Psoas muscle (tissue), 8 donors: Measurements from ENCODE around the gene OBSCN. TPM values are rescaled to one million over a fixed set of nuclear protein-coding genes. Genes with fewer than 3 reads are reported as not detected.
A peak's percentile ranks its signal among the peaks of the same experiment; 100 is the strongest.

Experiments used
- ATAC-seq, 4 donors: fragments of 200-7000 bp; cut with Tn5 transposase; one replicate each; pipeline ENCODE4 v1.9.1; 2020; ENCODE audit warnings: moderate library complexity in 3 of 4, mild to moderate bottlenecking in 2 of 4
- DNase-seq, 2 donors: peaks; one replicate each; pipeline ENCODE4 v3.0.0-alpha.2; 2020
- H3K27ac ChIP-seq: fragments of 200-600 bp; one replicate; pipeline ENCODE4 v1.8.0; 2022
- H3K27me3 ChIP-seq, 3 donors: fragments of 200-600 bp in 1 of 3; one replicate each; pipeline versions ENCODE4 v1.6.1 to v1.8.0; 2013 to 2022; ENCODE audit warnings: low read length in 2 of 3, mild to moderate bottlenecking in 2 of 3, moderate library complexity in 1 of 3; ENCODE audit not compliant: insufficient read depth in 3 of 3
- H3K36me3 ChIP-seq, 2 donors: fragments of 200-600 bp in 1 of 2; one replicate each; pipeline versions ENCODE4 v1.6.1 to v1.8.0; 2013 to 2022; ENCODE audit warnings: low read depth in 1 of 2, mild to moderate bottlenecking in 1 of 2, moderate library complexity in 1 of 2; ENCODE audit not compliant: insufficient read depth in 1 of 2
- H3K4me1 ChIP-seq: fragments of 200-600 bp; one replicate; pipeline ENCODE4 v1.8.0; 2022
- H3K4me3 ChIP-seq: fragments of 200-600 bp; one replicate; pipeline ENCODE4 v1.8.0; 2022; ENCODE audit warnings: mild to moderate bottlenecking
- H3K9me3 ChIP-seq: fragments of 200-600 bp; one replicate; pipeline ENCODE4 v1.8.0; 2022
- CTCF ChIP-seq: fragments of 200-600 bp; IDR thresholded peaks from one replicate; pipeline ENCODE4 v1.8.0; 2022; ENCODE audit warnings: antibody characterized with exemption
- WGBS, 3 donors: extraction: QIAGEN DNeasy Blood & Tissue Kit; methylation state at CpG; one replicate each; pipeline versions ENCODE4 v1.1.6 to v1.1.7; 2013; 5-methylcytosine and 5-hydroxymethylcytosine counted together
- intact Hi-C, 2 donors: fragments of 100-400 bp; cut with DNase I; formaldehyde crosslinking; loops; one replicate each; pipeline versions ENCODE4 v1.11.0 to v1.14.2; 2022
- polyA plus RNA-seq, 3 donors: library from polyadenylated mRNA; stranded (reverse); fragments of 200-250 nt; gene quantifications; one replicate each; pipeline ENCODE4 v1.2.3, GENCODE V29; 2013
- total RNA-seq, 4 donors: library from RNA; stranded (reverse); fragmentation: NEBNext Ultra II Directional in 2 of 4; extraction: Animal tissue kit (Norgen Biotek cat#: 25700) in 2 of 4; gene quantifications; one replicate each; pipeline versions ENCODE4 v1.2.1 to v1.2.4, GENCODE V29; 2021 to 2023
- donor health status: healthy with polysubstance abuse.
- donor health status: DM: no; HTN: no; CAD: no; lungs with moderate emphysema.
- donor health status: Bipolar disorder and iron deficiency.
- donor health status: healthy.
- donor health status: DM: yes; HTN: yes; CAD: no.
- donor health status: DM: no; HTN: no; CAD: no.
- donor health status: DM: no; HTN: no; CAD: no.
- donor health status: DM: yes; HTN: yes; CAD: no.

Gene OBSCN
- total and polyA plus RNA-seq, 7 donors = 397 to 1,869 (median 1,061) TPM

DNA sequence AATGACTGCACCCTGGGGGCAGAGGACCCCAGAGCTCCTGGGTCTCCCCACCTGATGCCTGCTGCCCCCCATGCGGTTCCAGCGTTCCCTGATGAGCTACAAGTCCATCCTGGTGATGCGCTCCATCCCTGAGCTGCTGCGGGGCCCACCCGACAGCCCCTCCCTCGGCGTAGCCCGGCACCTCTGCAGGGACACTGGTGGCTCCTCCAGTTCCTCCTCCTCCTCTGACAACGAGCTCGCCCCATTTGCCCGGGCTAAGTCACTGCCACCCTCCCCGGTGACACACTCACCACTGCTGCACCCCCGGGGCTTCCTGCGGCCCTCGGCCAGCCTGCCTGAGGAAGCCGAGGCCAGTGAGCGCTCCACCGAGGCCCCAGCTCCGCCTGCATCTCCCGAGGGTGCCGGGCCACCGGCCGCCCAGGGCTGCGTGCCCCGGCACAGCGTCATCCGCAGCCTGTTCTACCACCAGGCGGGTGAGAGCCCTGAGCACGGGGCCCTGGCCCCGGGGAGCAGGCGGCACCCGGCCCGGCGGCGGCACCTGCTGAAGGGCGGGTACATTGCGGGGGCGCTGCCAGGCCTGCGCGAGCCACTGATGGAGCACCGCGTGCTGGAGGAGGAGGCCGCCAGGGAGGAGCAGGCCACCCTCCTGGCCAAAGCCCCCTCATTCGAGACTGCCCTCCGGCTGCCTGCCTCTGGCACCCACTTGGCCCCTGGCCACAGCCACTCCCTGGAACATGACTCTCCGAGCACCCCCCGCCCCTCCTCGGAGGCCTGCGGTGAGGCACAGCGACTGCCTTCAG lies 163.3 kb downstream of the OBSCN start:
- Histone ChIP-seq H3K9me3 (no peaks in the 10 kb centered on the region), H3K36me3 (peaks cover 3 to 99% of the 10 kb centered on the region in 2 donors), H3K4me3 (no peak overlapping the region), H3K27ac (peak overlapping the region; percentile 58), H3K27me3 (no peaks in the 10 kb centered on the region), H3K4me1 (peaks cover 19% of the 10 kb centered on the region)
- ATAC-seq = peak; percentile 12 to 27 (median 20)
- DNase-seq = peak; percentile 39 to 81
- WGBS, 3 donors = 52 to 62% (median 58%) methylated on average over 45 to 50 of the region's 50 CpGs
- intact Hi-C loops = no loop called here
- no peak for TF ChIP-seq CTCF

- peak overlapping the region; percentile 58 for H3K27ac ChIP-seq
- no peak for DNase-seq
- peaks cover 19% of the 10 kb centered on the region for H3K4me1 ChIP-seq
- no peaks in the 10 kb centered on the region for H3K27me3 ChIP-seq
- no peak for ATAC-seq
- H3K9me3 ChIP-seq = no peaks in the 10 kb centered on the region
- H3K36me3 ChIP-seq = peaks cover 3 to 99% of the 10 kb centered on the region in 2 donors
- no peak overlapping the region for H3K4me3 ChIP-seq
- intact Hi-C loops = no loop called here
- WGBS, 3 donors = 52 to 78% (median 64%) methylated on average over 3 to 4 of the region's 4 CpGs
- no peak for TF ChIP-seq CTCF
Observed at GRCh38 chr1:228371741-228372182, 163.9 kb downstream of the OBSCN start.

DNA sequence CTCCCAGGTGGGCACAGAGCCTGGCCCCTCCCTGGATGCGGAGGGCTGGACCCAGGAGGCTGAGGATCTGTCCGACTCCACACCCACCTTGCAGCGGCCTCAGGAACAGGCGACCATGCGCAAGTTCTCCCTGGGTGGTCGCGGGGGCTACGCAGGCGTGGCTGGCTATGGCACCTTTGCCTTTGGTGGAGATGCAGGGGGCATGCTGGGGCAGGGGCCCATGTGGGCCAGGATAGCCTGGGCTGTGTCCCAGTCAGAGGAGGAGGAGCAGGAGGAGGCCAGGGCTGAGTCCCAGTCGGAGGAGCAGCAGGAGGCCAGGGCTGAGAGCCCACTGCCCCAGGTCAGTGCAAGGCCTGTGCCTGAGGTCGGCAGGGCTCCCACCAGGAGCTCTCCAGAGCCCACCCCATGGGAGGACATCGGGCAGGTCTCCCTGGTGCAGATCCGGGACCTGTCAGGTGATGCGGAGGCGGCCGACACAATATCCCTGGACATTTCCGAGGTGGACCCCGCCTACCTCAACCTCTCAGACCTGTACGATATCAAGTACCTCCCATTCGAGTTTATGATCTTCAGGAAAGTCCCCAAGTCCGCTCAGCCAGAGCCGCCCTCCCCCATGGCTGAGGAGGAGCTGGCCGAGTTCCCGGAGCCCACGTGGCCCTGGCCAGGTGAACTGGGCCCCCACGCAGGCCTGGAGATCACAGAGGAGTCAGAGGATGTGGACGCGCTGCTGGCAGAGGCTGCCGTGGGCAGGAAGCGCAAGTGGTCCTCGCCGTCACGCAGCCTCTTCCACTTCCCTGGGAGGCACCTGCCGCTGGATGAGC lies 164.5 kb downstream of the OBSCN start:
- Histone ChIP-seq H3K4me3 (no peak overlapping the region), H3K4me1 (peaks cover 19% of the 10 kb centered on the region), H3K9me3 (no peaks in the 10 kb centered on the region), H3K27ac (peak overlapping the region; percentile 58), H3K36me3 (peaks cover 3 to 99% of the 10 kb centered on the region in 2 donors), H3K27me3 (no peaks in the 10 kb centered on the region)
- ATAC-seq = peak in 1 of 4 donors; percentile 2
- DNase-seq = peak; percentile 25 to 75
- intact Hi-C loops = no loop called here
- 51 to 63% (median 51%) methylated on average over 31 to 34 of the region's 34 CpGs for WGBS, 3 donors
- TF ChIP-seq CTCF = no peak

GRCh38 chr1:228373004-228373680 lies 165.3 kb downstream of the OBSCN start:
- H3K4me3 ChIP-seq = no peak overlapping the region
- H3K9me3 ChIP-seq = no peaks in the 10 kb centered on the region
- peak in 1 of 2 donors; percentile 16 for DNase-seq
- no peak for ATAC-seq
- peak overlapping the region; percentile 58 for H3K27ac ChIP-seq
- peaks cover 16% of the 10 kb centered on the region for H3K4me1 ChIP-seq
- peaks cover 3 to 99% of the 10 kb centered on the region in 2 donors for H3K36me3 ChIP-seq
- WGBS, 3 donors = 70 to 82% (median 74%) methylated on average over 11 to 12 of the region's 12 CpGs
- H3K27me3 ChIP-seq = no peaks in the 10 kb centered on the region
- intact Hi-C loops = no loop called here
- no peak for TF ChIP-seq CTCF
